GM12873 (cell line): ENCODE data around the gene TREM2.

ENCODE experiments used
- TF ChIP-seq, protein P1 (sequence below): IDR thresholded peaks from 2 replicates; pipeline ENCODE4 v1.5.1; 2012; ENCODE audit warnings: low read depth, mild to moderate bottlenecking, moderate library complexity, low read length, control low read depth; ENCODE audit not compliant: insufficient read depth; ENCODE audit errors: missing control alignments

The TREM2 gene

DNA sequence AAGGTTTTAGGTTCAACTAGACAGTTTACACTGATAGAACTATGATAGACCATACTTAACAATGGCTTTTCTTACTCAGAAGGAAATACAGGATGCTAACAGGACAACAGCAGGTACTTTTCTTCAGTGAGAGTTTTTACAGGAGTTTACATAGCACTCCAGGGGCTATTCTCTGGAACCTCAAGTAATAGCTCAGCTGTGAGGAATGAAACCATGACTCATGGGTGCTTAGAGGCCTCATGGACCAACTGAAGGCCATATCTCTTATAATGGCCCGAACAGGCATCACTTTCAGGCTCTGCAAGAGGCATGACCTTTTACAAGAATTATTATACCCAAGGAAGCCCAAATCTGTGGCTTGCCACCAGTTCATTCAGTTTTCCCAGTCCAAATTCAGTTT is 40.5 kb downstream of the TREM2 start:
- TF ChIP-seq, protein P1, sequence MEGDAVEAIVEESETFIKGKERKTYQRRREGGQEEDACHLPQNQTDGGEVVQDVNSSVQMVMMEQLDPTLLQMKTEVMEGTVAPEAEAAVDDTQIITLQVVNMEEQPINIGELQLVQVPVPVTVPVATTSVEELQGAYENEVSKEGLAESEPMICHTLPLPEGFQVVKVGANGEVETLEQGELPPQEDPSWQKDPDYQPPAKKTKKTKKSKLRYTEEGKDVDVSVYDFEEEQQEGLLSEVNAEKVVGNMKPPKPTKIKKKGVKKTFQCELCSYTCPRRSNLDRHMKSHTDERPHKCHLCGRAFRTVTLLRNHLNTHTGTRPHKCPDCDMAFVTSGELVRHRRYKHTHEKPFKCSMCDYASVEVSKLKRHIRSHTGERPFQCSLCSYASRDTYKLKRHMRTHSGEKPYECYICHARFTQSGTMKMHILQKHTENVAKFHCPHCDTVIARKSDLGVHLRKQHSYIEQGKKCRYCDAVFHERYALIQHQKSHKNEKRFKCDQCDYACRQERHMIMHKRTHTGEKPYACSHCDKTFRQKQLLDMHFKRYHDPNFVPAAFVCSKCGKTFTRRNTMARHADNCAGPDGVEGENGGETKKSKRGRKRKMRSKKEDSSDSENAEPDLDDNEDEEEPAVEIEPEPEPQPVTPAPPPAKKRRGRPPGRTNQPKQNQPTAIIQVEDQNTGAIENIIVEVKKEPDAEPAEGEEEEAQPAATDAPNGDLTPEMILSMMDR = no peak

DNA sequence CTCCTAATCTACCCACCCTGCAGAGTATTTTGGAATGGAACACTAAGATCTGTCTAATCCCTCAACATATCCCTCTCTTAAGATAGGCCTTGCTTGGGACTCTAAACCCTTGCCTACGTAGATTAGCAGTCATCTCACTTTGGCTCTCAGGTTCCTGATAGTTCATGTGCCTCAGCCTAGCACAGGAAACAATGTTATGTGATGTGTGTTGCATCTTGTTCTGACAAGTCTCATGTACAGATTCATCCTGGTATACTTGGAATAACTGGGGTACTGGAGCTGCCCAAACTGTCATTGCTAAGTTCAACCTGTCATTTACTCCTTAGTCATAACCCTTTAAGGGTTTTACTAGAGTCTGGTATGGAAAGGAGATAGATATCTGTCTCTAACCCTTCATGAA is 42.9 kb downstream of the TREM2 start:
- TF ChIP-seq, protein P1 = no peak

DNA sequence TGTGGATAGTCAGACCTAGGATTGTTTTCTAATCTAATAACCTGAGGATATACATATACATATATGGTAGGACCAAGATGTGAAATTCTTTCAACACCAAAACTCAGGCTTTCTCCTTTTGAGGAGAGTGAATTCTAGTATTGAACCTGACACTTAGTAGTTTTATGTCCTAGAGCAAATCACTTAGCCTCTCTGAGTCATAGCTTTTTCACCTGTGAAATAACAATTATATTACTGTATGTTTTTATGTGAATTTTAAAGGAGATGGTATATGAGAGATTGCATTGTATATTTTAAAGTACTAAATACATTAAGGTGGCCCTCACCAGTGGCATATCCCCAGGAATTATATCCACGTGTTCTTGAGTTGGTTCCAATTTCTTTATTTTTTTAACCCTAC is 43.4 kb downstream of the TREM2 start:
- TF ChIP-seq, protein P1 = no peak

DNA sequence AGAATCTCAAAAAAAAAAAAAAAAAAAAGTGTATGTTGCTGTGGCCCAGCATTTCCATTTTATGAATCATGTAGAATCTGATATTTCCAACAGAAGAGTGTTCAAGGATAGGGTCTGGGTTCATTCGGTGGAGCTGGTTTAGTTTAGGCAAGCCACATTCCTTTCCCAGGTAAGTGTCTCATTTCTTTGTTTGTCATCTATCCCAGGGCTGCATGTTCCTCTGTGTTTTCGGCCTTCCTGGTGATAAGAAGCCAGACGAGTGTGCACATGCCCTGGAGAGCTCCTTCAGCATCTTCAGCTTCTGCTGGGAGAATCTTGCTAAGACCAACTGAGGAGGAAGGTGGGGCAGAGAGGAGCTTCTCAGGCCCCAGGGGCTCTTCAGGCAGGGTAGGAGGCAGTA is 51.9 kb downstream of the TREM2 start:
- TF ChIP-seq, protein P1 = no peak
